ENCODE measurements around the gene IQGAP2. TPM values are rescaled to one million over a fixed set of nuclear protein-coding genes. Genes with fewer than 3 reads are reported as not detected.

Gene IQGAP2
- total RNA-seq (2022) = 0.93 and 1.5 TPM in 2 replicates
- Bru-seq, nascent RNA = percentile 9 among the genes with signal in this experiment
- percentile 10 among the genes with signal in this experiment for BruChase-seq, experiment 1, labeled RNA remaining after a 6-hour chase
- percentile 7 among the genes with signal in this experiment for BruChase-seq, experiment 2, labeled RNA remaining after a 2-hour chase
- long read RNA-seq, full-length matches to known transcripts = 1 of 1 reads
- long read RNA-seq, partial matches to known transcripts = 0 of 1 reads
- long read RNA-seq, other reads (novel, unspliced or antisense) = 0 of 1 reads

GRCh38 chr5:76402886-76403765, at the start of gene IQGAP2:
TSS of gene IQGAP2 (plus strand) at chr5:76403285. CDS start at chr5:76403546, 261 bp downstream.
- H3K4me1 Mint-ChIP-seq (ENCODE audit: insufficient read depth, unreplicated experiment) = no peaks in the 10 kb centered on the region
- H3K9me3 Mint-ChIP-seq (ENCODE audit: unreplicated experiment) = no peaks in the 10 kb centered on the region
- peak within 1 kb of the TSS; percentile 76 for H3K4me3 Mint-ChIP-seq (ENCODE audit: unreplicated experiment)
- peaks cover 4% of the 10 kb centered on the region for H3K36me3 Mint-ChIP-seq (ENCODE audit: insufficient read depth, unreplicated experiment)
- CTCF ChIA-PET = interaction anchor here (0.6 to 2.7 kb wide), 19 partner anchors 8 to 208 kb away, joined by 3 to 18 read pairs (median 3); no protein-coding TSS in a partner anchor
- no TSS peak for BruUV-seq (replicated peaks)
- DNase-seq (ENCODE audit: unreplicated experiment) = peak; percentile 67
- no peak within 1 kb of the TSS for H3K27ac Mint-ChIP-seq (ENCODE audit: low read depth, unreplicated experiment)
- POLR2A ChIA-PET = no interaction called here
- peaks cover 50% of the 10 kb centered on the region for H3K27me3 Mint-ChIP-seq (ENCODE audit: insufficient read depth, unreplicated experiment)
- TF ChIP-seq CTCF (IDR thresholded peaks at IDR 0.05; ENCODE audit: unreplicated experiment) = peak; percentile 59
- intact Hi-C loops (cut with micrococcal nuclease) = loop anchor here (1.0 kb wide), 2 partner anchors 141 to 180 kb away; no protein-coding TSS in a partner anchor

- ChIA-PET POLR2A (no interaction called here), CTCF (interaction anchor here (0.6 kb wide), 1 partner anchor 77 kb away, joined by 3 read pairs; no protein-coding TSS in a partner anchor)
- intact Hi-C loops (cut with micrococcal nuclease) = no loop called here
- H3K9me3 Mint-ChIP-seq (ENCODE audit: unreplicated experiment) = no peaks in the 10 kb centered on the region
- no peak for DNase-seq (ENCODE audit: unreplicated experiment)
- no peak overlapping the region for H3K27ac Mint-ChIP-seq (ENCODE audit: low read depth, unreplicated experiment)
- H3K36me3 Mint-ChIP-seq (ENCODE audit: insufficient read depth, unreplicated experiment) = no peaks in the 10 kb centered on the region
- no TSS peak for BruUV-seq (replicated peaks)
- H3K27me3 Mint-ChIP-seq (ENCODE audit: insufficient read depth, unreplicated experiment) = no peaks in the 10 kb centered on the region
- no peak overlapping the region for H3K4me3 Mint-ChIP-seq (ENCODE audit: unreplicated experiment)
- no peak for TF ChIP-seq CTCF (IDR thresholded peaks at IDR 0.05; ENCODE audit: unreplicated experiment)
- H3K4me1 Mint-ChIP-seq (ENCODE audit: insufficient read depth, unreplicated experiment) = peaks cover 5% of the 10 kb centered on the region
Measured at GRCh38 chr5:76356887-76357286, 46.2 kb upstream of the IQGAP2 start.

GRCh38 chr5:76363352-76364225, 39.5 kb upstream of the IQGAP2 start:
- no peak for TF ChIP-seq CTCF (IDR thresholded peaks at IDR 0.05; ENCODE audit: unreplicated experiment)
- H3K27me3 Mint-ChIP-seq (ENCODE audit: insufficient read depth, unreplicated experiment) = no peaks in the 10 kb centered on the region

More at GRCh38 chr5:76363352-76364225, 39.5 kb upstream of the IQGAP2 start:
- DNase-seq (ENCODE audit: unreplicated experiment) = peak; percentile 58
- Mint-ChIP-seq H3K4me3 (ENCODE audit: unreplicated experiment) (no peak overlapping the region), H3K9me3 (ENCODE audit: unreplicated experiment) (peaks cover 1% of the 10 kb centered on the region), H3K27ac (ENCODE audit: low read depth, unreplicated experiment) (no peak overlapping the region), H3K36me3 (ENCODE audit: insufficient read depth, unreplicated experiment) (no peaks in the 10 kb centered on the region), H3K4me1 (ENCODE audit: insufficient read depth, unreplicated experiment) (peaks cover 5% of the 10 kb centered on the region)
- intact Hi-C loops (cut with micrococcal nuclease) = no loop called here
- POLR2A ChIA-PET = interaction anchor here (0.6 kb wide), 1 partner anchor 17 kb away, joined by 3 read pairs; no protein-coding TSS in a partner anchor
- CTCF ChIA-PET = interaction anchor here (0.6 to 1.9 kb wide), 3 partner anchors 8 to 40 kb away, joined by 3 to 4 read pairs (median 3); partner anchors contain the start of gene IQGAP2
- BruUV-seq (replicated peaks) = no TSS peak
